ENCODE data around the gene RPAP3.
A peak's percentile ranks its signal among the peaks of the same experiment; 100 is the strongest.
"Not testable (repeated sequence)": the region's sequence is repeated elsewhere in the genome, so short reads cannot be mapped to it uniquely, and the experiment has no call there.

Gene RPAP3

DNA sequence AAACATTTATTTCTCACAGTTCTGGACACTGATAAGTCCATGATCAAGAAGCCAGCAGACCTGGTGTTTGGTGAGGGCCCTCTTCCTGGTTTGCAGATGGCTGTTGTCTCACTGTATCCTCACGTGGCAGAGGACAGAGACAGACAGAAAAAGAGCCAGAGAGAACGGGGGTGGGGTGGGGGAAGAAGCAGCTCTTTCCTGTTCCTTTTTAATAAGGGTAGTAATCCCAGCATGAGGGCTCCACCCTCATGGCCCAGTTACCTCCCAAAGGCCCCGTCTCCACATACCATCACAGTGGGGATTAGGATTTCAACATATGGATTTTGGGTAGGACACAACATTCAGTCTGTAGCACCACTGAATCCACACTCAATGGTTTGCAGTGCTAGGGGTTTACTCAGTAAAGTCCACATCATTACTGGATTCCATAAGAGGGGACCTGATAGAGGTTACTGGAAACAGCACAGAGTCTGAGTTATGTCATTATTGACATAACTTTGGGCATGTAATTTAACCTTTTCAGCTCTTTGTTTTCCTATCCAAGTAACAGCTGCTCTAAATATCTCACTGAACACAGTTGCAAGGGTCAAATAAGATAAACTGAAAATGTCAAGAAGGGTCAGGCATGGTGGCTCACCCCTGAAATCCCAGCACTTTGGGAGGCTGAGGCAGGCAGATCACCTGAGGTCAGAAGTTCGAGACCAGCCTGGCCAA is 53.2 kb downstream of the RPAP3 start:
- no peak for DNase-seq

DNA sequence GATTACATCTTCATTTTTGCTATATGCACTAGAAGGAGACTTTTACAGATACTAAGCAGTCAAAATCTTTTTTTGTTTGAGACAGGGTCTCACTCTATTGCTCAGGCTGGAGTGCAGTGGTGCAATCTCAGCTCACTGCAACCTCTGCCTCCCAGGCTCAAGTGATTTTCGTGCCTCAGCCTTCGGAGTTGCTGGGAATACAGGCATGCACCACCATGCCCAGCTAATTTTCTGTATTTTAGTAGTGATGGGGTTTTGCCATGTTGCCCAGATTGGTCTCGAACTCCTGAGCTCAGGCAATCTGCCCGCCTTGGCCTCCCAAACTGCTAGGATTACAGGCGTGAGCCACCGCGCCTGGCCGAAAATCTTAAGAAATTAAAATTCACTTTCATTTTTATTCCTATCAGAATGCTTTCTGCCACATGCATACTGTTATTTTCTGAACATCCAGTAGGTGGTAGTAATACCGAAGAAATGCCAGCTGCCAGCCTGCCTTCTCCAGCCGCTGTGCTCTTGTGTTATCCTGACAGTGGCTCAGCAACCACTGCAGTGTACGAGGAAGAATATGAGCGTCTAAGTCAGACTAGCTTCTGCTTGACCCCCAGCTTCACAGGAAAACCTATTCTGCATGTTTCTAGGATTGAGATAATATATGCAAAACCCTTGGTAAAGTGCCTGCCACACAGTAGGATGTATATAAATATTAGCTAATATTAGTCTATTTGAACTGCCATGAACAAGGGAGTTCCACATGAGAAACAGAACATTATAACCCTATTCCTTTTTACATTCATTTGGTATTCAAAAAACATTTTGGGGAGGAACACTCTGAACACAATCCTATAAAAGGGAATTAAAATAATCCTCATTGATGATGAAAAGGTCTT is 54.2 kb downstream of the RPAP3 start:
- DNase-seq, result peak; percentile 15

DNA sequence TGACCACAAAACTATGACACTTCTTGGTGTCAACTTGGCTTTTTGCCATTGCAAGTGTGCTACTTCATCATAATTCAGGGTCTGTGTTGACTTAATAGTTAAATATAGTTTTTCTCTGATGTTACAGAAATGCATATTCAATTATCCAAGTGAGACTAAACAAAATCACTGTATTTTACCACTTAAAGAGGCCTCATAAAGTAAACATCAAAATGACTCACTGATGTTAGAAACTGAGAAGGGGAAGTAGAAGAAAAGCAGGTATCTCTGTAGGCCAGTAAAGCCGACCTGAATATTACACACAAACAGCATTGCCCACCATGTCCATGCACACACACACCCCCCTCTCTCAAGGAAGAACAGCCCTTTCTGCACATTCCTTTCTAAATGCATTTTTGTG is 55.4 kb downstream of the RPAP3 start:
- no peak for DNase-seq

DNA sequence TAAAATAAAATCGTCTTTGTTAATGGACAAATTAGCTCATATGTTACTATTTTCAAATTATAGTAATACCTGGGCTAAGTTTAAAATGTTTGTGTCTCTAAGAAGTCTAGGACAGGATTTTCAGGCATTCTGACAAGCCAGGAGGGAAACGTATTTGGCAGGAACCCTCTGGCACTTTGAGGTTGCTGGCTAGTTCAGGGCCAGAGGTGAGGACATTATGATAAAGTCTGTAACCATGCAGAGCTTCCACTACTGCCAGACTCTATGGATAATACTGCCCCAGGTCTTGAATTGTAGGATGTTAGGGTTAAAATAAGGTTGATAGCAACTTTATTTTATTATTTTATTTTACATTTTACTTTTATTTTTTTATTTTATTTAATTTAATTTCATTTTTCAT is 56.4 kb downstream of the RPAP3 start:
- no peak for DNase-seq

DNA sequence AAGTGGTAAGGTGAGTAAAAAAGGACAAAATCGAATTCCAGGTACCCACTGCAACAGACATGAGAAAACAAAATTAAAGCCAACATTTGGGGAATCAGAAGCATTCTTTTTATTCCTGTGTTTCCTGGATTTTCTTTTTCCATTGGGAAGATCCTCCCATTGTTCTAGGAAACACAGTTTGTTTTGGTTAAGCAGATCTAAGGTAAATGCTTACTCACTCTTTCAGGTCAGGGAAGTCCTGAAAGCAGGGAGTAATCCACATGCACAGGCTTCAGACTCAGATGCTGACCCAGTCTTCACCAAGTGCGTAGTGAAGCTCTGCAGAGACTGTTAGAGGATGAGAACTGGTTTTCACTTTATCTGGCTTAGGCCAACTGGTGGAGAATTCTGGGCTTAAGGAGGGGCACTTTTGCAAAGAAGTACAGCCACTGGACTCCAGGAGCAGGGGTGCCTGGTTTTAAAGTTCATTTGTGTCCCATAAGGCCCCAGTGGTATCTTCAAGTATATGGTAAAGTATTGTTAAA is 57.7 kb downstream of the RPAP3 start:
- DNase-seq, result no peak

DNA sequence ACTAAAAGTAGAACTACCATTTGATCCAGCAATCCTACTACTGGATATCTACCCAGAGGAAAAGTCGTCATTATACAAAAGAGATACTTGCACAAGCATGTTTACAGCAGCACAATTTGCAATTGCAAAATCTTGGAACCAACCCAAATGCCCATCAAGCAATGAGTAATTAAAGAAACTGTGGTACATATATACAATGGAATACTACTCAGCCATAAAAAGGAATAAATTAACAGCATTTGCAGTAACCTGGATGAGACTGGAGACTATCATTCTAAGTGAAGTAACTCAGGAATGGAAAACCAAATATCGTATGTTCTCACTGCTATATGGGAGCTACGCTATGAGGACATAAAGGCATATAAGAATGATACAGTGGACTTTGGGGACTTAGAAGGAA is 63.5 kb downstream of the RPAP3 start:
- DNase-seq, result not testable (repeated sequence)

DNA sequence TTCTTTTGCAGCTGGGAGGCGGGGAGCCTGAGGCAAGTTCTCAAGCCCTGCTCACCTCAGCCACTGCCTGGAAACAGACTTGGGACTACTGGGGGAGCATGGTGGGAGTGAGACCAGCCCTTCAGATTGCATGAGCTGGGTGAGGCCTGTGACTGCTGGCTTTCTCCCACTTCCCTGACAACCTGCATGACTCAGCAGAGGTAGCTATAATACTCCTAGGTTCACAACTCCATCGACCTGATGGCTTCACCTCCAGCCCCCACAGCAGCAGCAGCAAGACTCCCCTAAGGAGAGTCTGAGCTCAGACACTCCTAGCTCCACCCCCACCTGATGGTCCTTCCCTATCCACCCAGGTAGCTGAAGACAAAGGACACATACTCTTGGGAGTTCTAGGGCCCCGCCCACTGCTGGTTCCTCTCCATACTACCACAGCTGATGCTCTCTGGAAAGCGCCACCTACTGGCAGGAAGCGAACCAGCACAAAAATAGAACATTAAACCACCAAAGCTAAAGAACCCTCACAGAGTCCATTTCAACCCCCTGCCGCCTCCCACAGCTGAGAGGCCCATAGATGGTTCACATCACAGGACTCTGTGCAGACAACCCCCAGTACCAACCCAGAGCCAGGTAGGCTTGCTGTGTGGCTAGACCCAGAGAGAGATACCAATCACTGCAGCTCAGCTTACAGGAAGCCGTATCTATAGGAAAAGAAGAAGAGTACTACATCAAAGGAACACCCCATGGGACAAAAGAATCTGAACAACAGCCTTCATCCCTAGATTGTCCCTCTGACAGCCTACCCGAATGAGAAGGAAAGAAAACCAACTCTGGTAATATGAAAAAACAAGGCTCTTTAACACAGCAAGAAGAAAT is 68.7 kb downstream of the RPAP3 start:
- no peak for DNase-seq

DNA sequence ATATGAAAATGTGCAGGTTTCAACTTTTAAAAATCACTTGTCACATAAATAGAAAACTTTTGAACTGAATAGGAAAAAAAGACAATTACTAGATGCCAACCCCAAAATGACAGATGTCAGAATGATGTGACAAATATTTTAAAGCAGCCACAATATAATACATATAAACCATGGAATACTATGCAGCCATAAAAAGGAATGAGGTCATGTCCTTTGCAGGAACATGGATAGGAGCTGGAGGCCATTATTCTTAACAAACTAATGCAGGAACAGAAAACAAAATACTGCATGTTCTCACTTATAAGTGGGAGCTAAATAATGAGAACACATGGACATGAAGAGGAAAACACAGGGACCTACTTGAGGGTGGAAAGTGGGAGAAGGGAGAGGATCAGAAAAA is 70.1 kb downstream of the RPAP3 start:
- DNase-seq, result not testable (repeated sequence)

DNA sequence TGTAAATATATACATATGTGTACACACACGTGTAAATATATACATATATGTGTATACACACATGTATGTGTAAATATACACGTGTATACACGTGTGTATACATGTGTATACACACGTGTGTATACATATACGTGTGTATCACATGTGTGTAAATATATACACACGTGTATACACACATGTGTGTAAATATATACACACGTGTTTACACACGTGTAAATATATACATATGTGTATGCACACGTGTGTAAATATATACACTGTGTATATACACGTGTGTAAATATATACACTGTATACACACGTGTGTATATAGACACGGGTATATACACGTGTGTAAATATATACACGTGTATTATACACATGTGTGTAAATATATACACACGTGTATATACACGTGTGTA is 71.7 kb downstream of the RPAP3 start:
- no peak for DNase-seq

DNA sequence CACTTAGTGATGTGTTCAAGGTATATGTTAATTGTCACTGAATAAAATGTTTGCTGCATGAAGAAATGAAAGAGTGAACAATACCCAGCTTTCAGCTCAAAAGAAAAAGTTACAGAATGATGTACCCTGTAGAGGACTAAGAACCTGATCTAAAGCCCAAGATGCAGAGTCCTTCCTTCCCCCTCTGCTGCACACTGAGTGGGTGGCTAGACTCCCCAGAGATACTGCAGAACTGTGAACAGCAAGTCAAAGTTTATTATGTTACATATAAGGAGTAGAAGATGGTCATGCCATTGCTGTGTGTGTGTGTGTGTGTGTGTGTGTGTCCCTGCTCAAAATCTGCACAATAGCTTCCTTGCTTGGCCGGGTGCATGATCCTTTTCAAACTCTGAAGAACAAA is 83.9 kb downstream of the RPAP3 start:
- DNase-seq, result no peak

DNA sequence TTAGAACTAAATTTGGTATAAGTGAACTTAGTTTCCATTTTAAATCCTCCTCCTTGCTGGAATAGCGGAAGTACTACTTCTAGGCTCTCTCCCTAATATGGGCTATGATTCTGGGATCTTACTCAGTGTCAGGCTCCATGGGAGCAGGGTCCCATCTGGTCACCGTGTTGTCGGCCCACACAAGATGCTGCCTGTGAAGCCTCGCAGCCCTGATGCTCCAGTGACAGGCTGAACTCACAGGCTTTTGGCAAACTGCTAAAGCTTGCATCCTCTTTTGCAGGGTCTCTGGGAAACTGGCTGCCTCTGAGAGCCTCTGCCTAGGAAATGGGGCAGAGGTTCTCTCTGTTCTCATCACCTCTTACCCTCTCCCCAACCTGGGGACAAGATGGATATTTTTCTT is 88.4 kb downstream of the RPAP3 start:
- DNase-seq, result no peak

DNA sequence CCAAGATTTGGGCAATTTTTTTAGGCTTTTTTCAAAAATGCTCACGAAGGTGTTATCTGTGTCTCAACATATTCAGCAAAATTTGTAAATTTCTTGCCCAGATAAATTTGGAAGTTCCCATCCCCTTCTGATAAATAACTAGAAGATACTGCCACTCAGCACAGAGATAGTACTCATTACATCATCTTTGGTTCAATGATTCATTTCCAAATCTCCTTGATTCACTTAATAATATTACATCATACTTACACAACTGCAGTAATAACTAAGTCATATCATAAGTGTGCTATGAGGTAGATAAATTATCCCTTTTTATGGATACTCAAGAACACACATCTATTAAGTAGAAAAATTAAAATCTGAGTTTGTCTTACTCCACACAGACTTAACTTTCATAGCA is 89.4 kb downstream of the RPAP3 start:
- DNase-seq, result no peak

DNA sequence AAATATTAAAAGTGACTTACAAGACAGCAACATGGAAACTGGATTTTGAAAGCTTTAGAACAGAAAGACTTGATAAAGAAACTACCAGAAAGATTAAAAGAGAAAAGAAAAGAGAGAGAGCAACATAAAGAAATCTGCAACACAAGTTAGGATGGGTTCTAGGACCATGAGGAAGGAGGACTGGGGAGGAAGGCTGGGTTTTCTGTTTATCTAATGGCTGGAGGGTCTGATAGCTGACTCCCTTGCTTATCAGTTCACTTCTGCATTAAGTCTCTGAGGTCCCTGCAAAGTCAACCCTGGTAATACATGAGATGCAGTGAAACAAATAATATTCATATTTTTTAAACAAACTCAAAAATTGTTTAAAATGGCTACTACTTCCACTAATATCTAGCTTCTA is 90.1 kb downstream of the RPAP3 start:
- no peak for DNase-seq

DNA sequence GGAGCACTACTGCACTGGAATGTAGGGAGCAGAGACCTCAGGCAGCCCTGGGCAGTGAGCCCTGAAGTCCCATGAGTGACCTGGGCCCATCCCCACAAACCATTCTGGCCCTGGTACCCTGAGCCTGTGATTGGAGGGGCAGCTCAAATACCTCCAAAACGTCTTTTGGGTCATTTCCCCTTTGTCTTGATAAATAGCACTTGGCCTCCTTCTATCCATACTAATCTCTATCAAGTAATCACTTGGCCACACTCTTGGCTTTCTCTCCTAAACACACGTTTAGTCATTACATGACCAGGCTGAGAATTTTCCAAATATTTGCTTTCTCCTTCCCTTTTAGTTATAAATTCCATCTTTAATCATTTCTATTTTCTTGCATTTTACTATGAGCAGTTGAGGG is 91.3 kb downstream of the RPAP3 start:
- DNase-seq, result no peak

DNA sequence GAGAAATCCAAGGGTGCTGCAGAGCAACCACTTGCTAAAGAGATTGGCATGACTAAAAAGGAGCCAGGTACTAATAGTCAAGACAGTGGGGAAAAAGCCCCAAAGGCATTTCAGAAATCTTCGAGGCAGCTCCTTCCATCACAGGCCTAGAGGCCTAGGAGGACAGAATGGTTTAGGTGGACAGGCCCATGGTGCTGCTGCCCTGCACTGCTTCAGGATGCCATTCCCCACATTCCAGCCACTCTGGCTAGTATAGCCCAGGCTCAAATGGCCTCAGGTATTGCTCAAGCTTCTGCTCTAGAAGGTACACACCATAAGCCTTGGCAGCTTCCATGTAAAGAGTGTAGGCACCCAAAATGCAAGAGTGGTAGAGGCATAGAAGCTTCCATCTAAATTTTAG is 92.9 kb downstream of the RPAP3 start:
- no peak for DNase-seq

DNA sequence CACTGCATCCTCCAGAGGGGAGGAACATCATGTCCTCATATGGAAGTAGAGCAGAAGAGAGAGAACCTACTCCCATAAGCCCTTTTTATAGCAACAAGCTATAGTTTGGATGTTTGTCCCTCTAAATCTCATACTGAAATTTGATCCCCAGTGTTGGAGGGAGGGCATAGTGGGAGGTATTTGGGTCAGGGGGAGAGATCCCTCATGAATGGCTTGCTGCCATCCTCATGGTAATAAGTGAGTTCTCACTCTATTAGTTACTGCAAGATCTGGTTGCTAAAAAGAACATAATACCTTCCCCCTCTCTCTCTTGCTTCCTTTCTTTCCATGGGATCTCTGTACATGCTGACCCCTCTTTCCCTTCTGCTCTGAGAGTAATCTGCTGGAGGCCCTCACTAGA is 93.9 kb downstream of the RPAP3 start:
- no peak for DNase-seq
